Upper lobe of left lung (tissue), 6 donors: ENCODE measurements around the gene ASPHD2. TPM values are rescaled to one million over a fixed set of nuclear protein-coding genes. Genes with fewer than 3 reads are reported as not detected.

Experiments
- ATAC-seq, 2 donors: fragments of 200-7000 bp; cut with Tn5 transposase; one replicate each; pipeline ENCODE4 v1.9.1; 2022; ENCODE audit warnings: mild to moderate bottlenecking in 2 of 2, moderate library complexity in 2 of 2; ENCODE audit not compliant: low FRiP score in 2 of 2
- DNase-seq, 2 donors: peaks; one replicate each; pipeline ENCODE4 v3.0.0-alpha.2; 2019 to 2020
- H3K27ac ChIP-seq, 4 donors: fragments of 200-600 bp; sonication (generic); one replicate each; pipeline ENCODE4 v1.5.1; 2016 to 2019
- H3K27me3 ChIP-seq, 4 donors: fragments of 200-600 bp; sonication (generic); one replicate each; pipeline ENCODE4 v1.5.1; 2017 to 2019
- H3K36me3 ChIP-seq, 4 donors: fragments of 200-600 bp; sonication (generic); one replicate each; pipeline ENCODE4 v1.5.1; 2016 to 2019
- H3K4me1 ChIP-seq, 4 donors: fragments of 200-600 bp; sonication (generic); one replicate each; pipeline ENCODE4 v1.5.1; 2018 to 2019
- H3K4me3 ChIP-seq, 4 donors: fragments of 200-600 bp; sonication (generic); one replicate each; pipeline ENCODE4 v1.5.1; 2017 to 2019; ENCODE audit warnings: mild to moderate bottlenecking in 2 of 4, moderate library complexity in 1 of 4
- H3K9me3 ChIP-seq, 4 donors: fragments of 200-600 bp; sonication (generic); one replicate each; pipeline ENCODE4 v1.5.1; 2018 to 2019
- CTCF ChIP-seq, 6 experiments: fragments of 450-650 bp in 4 of 6; fragments of 200-600 bp in 2 of 6; sonication (generic) in 2 of 6; IDR thresholded peaks; one replicate each; pipeline ENCODE4 v1.5.1; 2016 to 2019; ENCODE audit warnings: antibody characterized with exemption in 6 of 6
- EP300 ChIP-seq, 4 donors: sonication (generic); formaldehyde crosslinking; IDR thresholded peaks; one replicate each; pipeline ENCODE4 v1.5.1; 2017; ENCODE audit warnings: antibody characterized with exemption in 4 of 4, control low read depth in 2 of 4
- POLR2A ChIP-seq, 4 donors: fragments of 450-650 bp; IDR thresholded peaks; one replicate each; pipeline ENCODE4 v1.5.1; 2016 to 2017; ENCODE audit warnings: antibody characterized with exemption in 4 of 4, mild to moderate bottlenecking in 2 of 4
- POLR2AphosphoS5 ChIP-seq, 2 donors: sonication (generic); formaldehyde crosslinking; IDR thresholded peaks; one replicate each; pipeline ENCODE4 v1.5.1; 2017; ENCODE audit warnings: antibody characterized with exemption in 2 of 2
- WGBS, 2 donors: methylation state at CpG; one replicate each; pipeline ENCODE4 v1.1.5; 2017 to 2018; 5-methylcytosine and 5-hydroxymethylcytosine counted together
- total RNA-seq, 6 donors: library from RNA; depleted of rRNA in 4 of 6; stranded (reverse); fragments of >200 nt in 4 of 6; gene quantifications; one replicate each; pipeline versions ENCODE4 v1.1.0 to v1.2.1, GENCODE V29; 2016 to 2021
- donor health status: DM: no; HTN: no; CAD: no; lungs with moderate emphysema.
- donor health status: DM: no; HTN: yes; CAD: no; lungs with severe emphysema.

Gene ASPHD2
- total RNA-seq, 6 donors from 2014 or later = 0.33 to 2.1 (median 1.1) TPM

- 0 to 26% methylated on average over 1 of the region's 1 CpG for WGBS, 2 donors
- Histone ChIP-seq H3K27me3 (no peaks in the 10 kb centered on the region), H3K4me1 (no peaks in the 10 kb centered on the region), H3K9me3 (no peaks in the 10 kb centered on the region), H3K36me3 (no peaks in the 10 kb centered on the region), H3K27ac (no peak overlapping the region), H3K4me3 (no peak overlapping the region)
- DNase-seq (no peak), ATAC-seq (no peak)
- TF ChIP-seq POLR2AphosphoS5 (IDR thresholded peaks at IDR 0.05) (no peak), POLR2A (IDR thresholded peaks at IDR 0.05) (no peak)
Observed at GRCh38 chr22:26394777-26395176, 34.3 kb upstream of the ASPHD2 start.

GRCh38 chr22:26395926-26396325 is 33.1 kb upstream of the ASPHD2 start:
- H3K4me1 ChIP-seq = no peaks in the 10 kb centered on the region
- WGBS, 2 donors = 52 to 61% methylated on average over 5 of the region's 5 CpGs
- no peak overlapping the region for H3K27ac ChIP-seq
- H3K27me3 ChIP-seq = no peaks in the 10 kb centered on the region
- H3K4me3 ChIP-seq = no peak overlapping the region
- H3K9me3 ChIP-seq = no peaks in the 10 kb centered on the region
- ATAC-seq (no peak), DNase-seq (no peak)
- H3K36me3 ChIP-seq = no peaks in the 10 kb centered on the region
- TF ChIP-seq CTCF (IDR thresholded peaks at IDR 0.05) = no peak
- no peak for TF ChIP-seq EP300 (IDR thresholded peaks at IDR 0.05)
- TF ChIP-seq POLR2A (IDR thresholded peaks at IDR 0.05) = no peak
- no peak for TF ChIP-seq POLR2AphosphoS5 (IDR thresholded peaks at IDR 0.05)

- TF ChIP-seq POLR2AphosphoS5 (IDR thresholded peaks at IDR 0.05) (no peak), EP300 (IDR thresholded peaks at IDR 0.05) (no peak), POLR2A (IDR thresholded peaks at IDR 0.05) (no peak), CTCF (IDR thresholded peaks at IDR 0.05) (peak in 5 of 6 experiments; percentile 30 to 55 (median 44))
- Histone ChIP-seq H3K9me3 (no peaks in the 10 kb centered on the region), H3K4me1 (no peaks in the 10 kb centered on the region), H3K27ac (no peak overlapping the region), H3K27me3 (no peaks in the 10 kb centered on the region), H3K36me3 (no peaks in the 10 kb centered on the region), H3K4me3 (no peak overlapping the region)
- 35 to 44% methylated on average over 3 of the region's 3 CpGs for WGBS, 2 donors
- peak in 1 of 2 donors; percentile 21 for DNase-seq
- ATAC-seq = peak in 1 of 2 donors; percentile 88
Observed at GRCh38 chr22:26398741-26399153, 30.3 kb upstream of the ASPHD2 start.

GRCh38 chr22:26399289-26399688 is 29.8 kb upstream of the ASPHD2 start:
- Histone ChIP-seq H3K4me3 (no peak overlapping the region), H3K9me3 (no peaks in the 10 kb centered on the region), H3K27ac (no peak overlapping the region), H3K27me3 (no peaks in the 10 kb centered on the region), H3K4me1 (no peaks in the 10 kb centered on the region), H3K36me3 (no peaks in the 10 kb centered on the region)
- 60 to 79% methylated on average over 1 of the region's 1 CpG for WGBS, 2 donors
- TF ChIP-seq EP300 (IDR thresholded peaks at IDR 0.05) (no peak), CTCF (IDR thresholded peaks at IDR 0.05) (no peak), POLR2A (IDR thresholded peaks at IDR 0.05) (no peak), POLR2AphosphoS5 (IDR thresholded peaks at IDR 0.05) (no peak)
- DNase-seq (no peak), ATAC-seq (no peak)

GRCh38 chr22:26401726-26402125 is 27.3 kb upstream of the ASPHD2 start:
- no peak overlapping the region for H3K4me3 ChIP-seq
- no peak overlapping the region for H3K27ac ChIP-seq
- ATAC-seq (no peak), DNase-seq (no peak)
- 82 to 86% methylated on average over 5 of the region's 5 CpGs for WGBS, 2 donors
- H3K9me3 ChIP-seq = no peaks in the 10 kb centered on the region
- no peaks in the 10 kb centered on the region for H3K27me3 ChIP-seq
- H3K4me1 ChIP-seq = no peaks in the 10 kb centered on the region
- no peaks in the 10 kb centered on the region for H3K36me3 ChIP-seq
- TF ChIP-seq CTCF (IDR thresholded peaks at IDR 0.05) = no peak
- no peak for TF ChIP-seq EP300 (IDR thresholded peaks at IDR 0.05)
- TF ChIP-seq POLR2A (IDR thresholded peaks at IDR 0.05) = no peak
- TF ChIP-seq POLR2AphosphoS5 (IDR thresholded peaks at IDR 0.05) = no peak
